NCI-H1048 (cell line): Measurements from ENCODE around the gene C2CD2L.
"Not testable (repeated sequence)": the region's sequence is repeated elsewhere in the genome, so short reads cannot be mapped to it uniquely, and the experiment has no call there.

ENCODE experiments used
- DNase-seq: peaks from one replicate; lab custom pipeline; 2025; lab: John Stamatoyannopoulos, UW

Gene C2CD2L

GRCh38 chr11:119115484-119116234, 8.5 kb downstream of the C2CD2L start:
- DNase-seq, result no peak

- no peak for DNase-seq
These were observed 9.1 kb downstream of the C2CD2L start for GRCh38 chr11:119116235-119116594.

GRCh38 chr11:119116601-119117000, 9.5 kb downstream of the C2CD2L start:
- DNase-seq, result no peak

- DNase-seq, result no peak
These were observed 10.0 kb downstream of the C2CD2L start for GRCh38 chr11:119117004-119117706.

GRCh38 chr11:119118227-119118626, 11.1 kb downstream of the C2CD2L start:
- no peak for DNase-seq

GRCh38 chr11:119118946-119119345, 11.8 kb downstream of the C2CD2L start:
- DNase-seq, result no peak

- DNase-seq, result no peak
These were observed 13.5 kb downstream of the C2CD2L start for GRCh38 chr11:119120639-119121007.

GRCh38 chr11:119121008-119121810, 14.1 kb downstream of the C2CD2L start, which contains the start of gene HINFP:
Gene HINFP, plus strand, starts transcription at chr11:119121580. Its CDS starts 5,365 bp downstream, at chr11:119126945.
- peak; percentile 96 for DNase-seq

GRCh38 chr11:119121811-119122124, 14.6 kb downstream of the C2CD2L start:
- DNase-seq, result no peak

- DNase-seq, result no peak
These were observed 18.7 kb downstream of the C2CD2L start for GRCh38 chr11:119125821-119126220.

- no peak for DNase-seq
These were observed 19.6 kb downstream of the C2CD2L start for GRCh38 chr11:119126675-119127268.

- no peak for DNase-seq
These were observed 23.5 kb downstream of the C2CD2L start for GRCh38 chr11:119130662-119131061.

- DNase-seq, result no peak
These were observed 27.3 kb downstream of the C2CD2L start for GRCh38 chr11:119134389-119134978.

GRCh38 chr11:119139276-119139675, 32.1 kb downstream of the C2CD2L start:
- DNase-seq, result not testable (repeated sequence)

GRCh38 chr11:119144825-119145486, 37.8 kb downstream of the C2CD2L start:
- DNase-seq, result no peak

GRCh38 chr11:119145551-119145950, 38.4 kb downstream of the C2CD2L start:
- no peak for DNase-seq

GRCh38 chr11:119147604-119148333, 40.6 kb downstream of the C2CD2L start:
- DNase-seq, result no peak

- DNase-seq, result no peak
These were observed 41.5 kb downstream of the C2CD2L start for GRCh38 chr11:119148720-119149017.

GRCh38 chr11:119149018-119149785, 42.1 kb downstream of the C2CD2L start, which contains the start of gene ABCG4:
Gene ABCG4, plus strand, starts transcription at chr11:119149052. Its CDS starts 914 bp downstream, at chr11:119149966.
- DNase-seq, result no peak

GRCh38 chr11:119149786-119150275, 42.7 kb downstream of the C2CD2L start:
- DNase-seq, result no peak
